Measurements from ENCODE around the gene ZNF117. TPM values are rescaled to one million over a fixed set of nuclear protein-coding genes. Genes with fewer than 3 reads are reported as not detected.
"Not testable (repeated sequence)": the region's sequence is repeated elsewhere in the genome, so short reads cannot be mapped to it uniquely, and the experiment has no call there.

ZNF117 gene
- total RNA-seq, 1 donor from 2014 or later: 30.2 TPM

GRCh38 chr7:64997164-64997908 lies 6.5 kb upstream of the ZNF117 start:
- no peak for DNase-seq (ENCODE audit: low spot score)

- DNase-seq (ENCODE audit: low spot score): no peak
Observed at GRCh38 chr7:64996305-64996704, 5.5 kb upstream of the ZNF117 start.

- DNase-seq (ENCODE audit: low spot score): no peak
Observed at GRCh38 chr7:64993901-64994300, 3.1 kb upstream of the ZNF117 start.

DNA sequence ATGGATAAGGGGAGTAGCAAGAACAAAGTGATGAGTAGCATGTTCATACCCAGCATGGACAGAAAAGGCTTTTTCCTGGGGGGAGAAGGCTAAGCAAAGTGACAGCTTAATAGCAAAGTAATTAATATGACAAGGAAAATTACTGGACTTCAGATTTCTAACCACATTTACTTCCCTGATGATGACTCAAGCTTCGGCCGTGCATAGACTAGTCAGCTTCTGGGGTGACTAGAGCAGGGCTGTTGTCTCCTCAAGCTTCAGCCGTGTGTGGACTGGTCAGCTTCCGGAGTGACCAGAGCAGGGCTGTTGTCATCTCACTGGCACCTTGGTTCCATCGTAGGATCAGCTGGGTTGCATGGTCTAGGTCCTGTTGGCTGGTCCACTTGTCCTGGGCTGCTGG lies 2.1 kb upstream of the ZNF117 start:
- no peak for DNase-seq (ENCODE audit: low spot score)

DNA sequence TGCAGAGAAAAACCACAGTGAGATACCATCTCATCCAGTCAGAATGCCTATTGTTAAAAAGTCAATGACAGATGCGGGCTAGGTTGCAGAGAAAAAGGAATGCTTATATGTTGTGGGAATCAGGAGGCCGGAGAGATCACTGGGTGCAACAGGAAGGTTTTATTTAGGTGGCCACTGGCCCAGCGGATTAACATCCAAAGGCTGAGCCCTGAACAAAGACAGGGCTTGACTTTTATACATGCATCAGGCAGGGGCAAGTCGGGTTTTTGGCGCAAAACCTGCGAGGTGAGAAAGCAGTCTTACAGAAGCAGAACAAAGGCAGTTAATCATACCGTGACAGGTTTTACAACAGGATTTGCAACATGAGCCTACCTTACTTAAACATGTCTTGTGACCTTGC lies 620 bp downstream of the ZNF117 start:
- no peak for DNase-seq (ENCODE audit: low spot score)

DNA sequence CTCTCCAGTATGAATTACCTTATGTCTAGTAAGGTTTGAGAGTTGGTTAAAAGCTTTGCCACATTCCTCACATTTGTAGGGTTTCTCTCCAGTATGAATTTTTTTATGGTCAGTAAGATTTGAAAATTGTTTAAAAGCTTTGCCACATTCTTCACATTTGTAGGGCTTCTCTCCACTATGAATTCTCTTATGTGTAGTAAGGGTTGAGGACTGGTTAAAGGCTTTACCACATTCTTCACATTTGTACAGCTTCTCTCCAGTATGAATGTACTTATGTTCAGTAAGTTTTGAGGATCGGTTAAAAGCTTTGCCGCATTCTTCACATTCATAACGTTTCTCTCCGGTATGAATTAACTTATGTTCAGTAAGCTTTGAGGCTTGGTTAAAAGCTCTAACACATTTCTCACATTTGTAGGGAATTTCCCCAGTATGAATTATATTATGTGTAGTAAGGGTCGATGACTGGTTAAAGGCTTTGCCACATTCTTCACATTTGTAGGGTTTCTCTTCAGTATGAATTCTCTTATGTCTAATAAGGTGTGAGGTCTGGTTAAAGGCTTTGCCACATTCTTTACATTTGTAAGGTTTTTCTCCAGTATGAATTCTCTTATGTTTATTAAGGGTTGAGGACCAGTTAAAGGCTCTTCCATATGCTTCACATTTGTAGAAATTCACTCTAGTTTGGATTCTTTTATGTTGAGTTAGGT lies 12.2 kb downstream of the ZNF117 start:
- DNase-seq (ENCODE audit: low spot score): no peak

DNA sequence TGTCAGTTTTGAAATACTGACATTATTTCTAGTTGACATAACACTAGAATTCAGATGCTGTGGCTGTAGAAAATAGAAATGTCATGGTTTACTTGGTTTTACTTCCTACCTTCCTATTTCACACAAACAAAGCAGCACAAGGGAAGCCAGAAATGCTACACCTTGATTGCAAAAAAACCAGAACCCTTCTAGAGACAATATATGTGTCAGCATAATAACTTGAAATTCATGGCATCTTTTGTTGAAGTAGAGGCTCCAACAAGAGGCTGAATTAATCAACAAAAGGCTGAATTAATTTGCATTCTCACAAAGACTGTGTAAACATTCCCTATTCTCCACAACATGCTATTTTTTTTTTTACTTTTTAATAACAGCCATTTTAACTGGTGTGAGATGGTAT lies 25.2 kb downstream of the ZNF117 start:
- no peak for DNase-seq (ENCODE audit: low spot score)

DNA sequence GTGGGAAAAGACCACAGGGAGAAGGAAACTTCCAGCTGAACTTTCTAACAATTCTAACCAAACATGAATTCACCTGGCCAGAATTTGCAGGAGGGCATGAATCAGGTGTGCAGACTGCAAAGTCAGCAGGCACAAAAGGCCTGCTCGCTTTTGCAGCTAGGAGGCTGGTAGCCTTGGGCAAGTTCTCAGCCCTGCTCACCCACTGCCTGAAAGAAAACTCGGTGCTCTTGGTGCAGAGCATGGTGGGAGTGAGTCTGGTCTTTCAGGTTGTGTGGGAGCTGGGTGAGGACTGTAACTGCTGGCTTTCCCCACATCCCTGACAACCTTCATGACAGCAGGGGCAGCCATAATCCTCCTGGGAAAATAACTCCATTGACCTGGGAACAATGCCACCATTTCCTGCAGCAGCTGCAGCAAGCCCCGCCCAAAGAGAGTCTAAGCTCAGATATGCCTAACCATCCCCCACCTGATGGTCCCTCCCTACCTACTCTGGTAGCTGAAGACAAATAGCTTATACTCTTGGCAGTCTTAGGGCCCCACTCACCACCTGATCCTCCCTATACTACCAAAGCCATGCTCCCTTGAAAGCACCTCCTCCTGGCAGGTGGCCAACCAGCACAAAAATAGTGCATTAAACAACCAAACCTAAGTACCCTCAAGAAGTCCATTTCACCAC lies 31.6 kb downstream of the ZNF117 start:
- no peak for DNase-seq (ENCODE audit: low spot score)

DNA sequence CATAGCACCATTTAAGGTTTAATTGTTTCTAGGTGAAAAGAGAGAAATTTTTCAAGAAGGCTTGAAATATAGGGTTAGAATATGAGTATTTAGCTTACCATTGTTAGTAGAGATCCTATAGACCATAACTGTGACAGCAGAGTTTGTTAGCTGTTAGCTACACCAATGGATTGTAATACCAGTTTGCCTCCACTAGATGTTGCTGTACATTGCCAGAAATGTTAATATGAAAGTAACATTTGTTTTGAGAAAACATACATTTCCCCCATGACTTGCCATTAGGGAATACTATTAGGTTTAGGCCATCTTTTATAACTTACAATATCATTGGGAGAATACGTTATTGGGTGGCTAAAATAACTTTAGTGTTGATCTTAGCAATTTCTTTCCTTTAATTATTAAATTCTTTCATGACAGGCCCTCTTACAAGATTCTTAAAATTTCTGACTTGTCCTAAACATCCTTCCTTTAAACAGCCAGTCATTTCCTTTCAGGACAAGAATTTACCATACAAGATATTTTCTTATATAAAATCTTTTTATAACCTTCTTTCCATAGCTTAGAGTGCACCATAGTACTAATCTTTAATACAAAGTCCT lies 39.5 kb downstream of the ZNF117 start:
- no peak for DNase-seq (ENCODE audit: low spot score)

- not testable (repeated sequence) for DNase-seq (ENCODE audit: low spot score)
Observed at GRCh38 chr7:64950673-64951072, 40.2 kb downstream of the ZNF117 start.

DNA sequence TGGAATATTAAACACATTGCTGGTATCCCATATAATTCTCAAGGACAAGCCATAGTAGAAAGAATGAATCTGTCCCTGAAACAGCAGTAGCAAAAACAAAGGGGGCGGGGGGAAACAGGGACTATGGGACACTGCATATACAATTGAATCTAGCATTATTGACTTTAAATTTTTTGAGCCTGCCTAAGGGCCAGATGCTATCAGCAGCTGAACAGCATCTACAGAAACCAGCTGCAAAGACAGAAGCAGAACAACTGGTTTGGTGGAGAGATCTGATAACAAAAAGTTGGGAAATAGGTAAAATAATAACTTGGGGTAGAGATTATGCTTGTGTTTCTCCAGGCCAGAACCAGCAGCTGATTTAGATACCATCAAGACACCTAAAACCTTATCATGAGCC lies 42.1 kb downstream of the ZNF117 start:
- DNase-seq (ENCODE audit: low spot score): not testable (repeated sequence)

DNA sequence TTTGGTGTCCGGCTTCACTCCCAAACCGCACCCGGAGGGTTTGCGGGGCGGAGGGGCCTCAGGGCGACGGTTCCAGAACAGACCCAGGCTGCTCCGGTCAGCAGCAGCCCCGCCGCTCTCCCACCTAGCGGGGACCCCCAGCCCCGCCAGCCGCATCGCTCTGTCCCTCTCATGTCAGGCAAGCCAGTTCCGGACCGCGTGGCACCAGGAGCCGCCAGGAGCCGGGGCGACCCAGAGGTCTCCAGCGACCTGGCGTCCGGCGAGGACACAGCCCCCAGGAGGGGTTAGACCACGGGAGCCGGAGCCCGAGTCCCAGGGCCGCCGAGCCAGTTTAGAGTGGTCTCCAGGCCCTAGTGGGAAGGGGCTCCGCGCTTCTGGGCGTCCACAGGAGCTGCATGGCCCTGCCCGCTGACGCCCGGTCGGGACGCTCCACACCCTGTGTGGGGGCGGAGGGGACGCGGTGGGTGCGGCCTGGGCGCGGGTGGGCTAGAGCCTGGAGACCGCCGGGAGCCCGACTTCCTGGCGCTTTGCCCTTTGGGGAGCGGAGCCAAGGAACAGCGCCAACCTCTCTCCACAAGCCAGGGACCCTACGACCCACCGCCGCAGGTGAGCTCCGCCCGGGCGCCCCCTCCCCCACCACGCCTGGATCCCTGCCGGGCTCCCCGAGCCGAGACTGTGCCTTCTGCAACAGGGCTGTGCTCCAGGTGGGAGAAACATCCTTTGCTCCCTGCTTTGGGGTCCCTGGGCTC lies 43.4 kb downstream of the ZNF117 start:
- no peak for DNase-seq (ENCODE audit: low spot score)

- no peak for DNase-seq (ENCODE audit: low spot score)
Observed at GRCh38 chr7:64946772-64947171, 44.1 kb downstream of the ZNF117 start.

GRCh38 chr7:64945503-64946175 lies 45.2 kb downstream of the ZNF117 start:
- no peak for DNase-seq (ENCODE audit: low spot score)

DNA sequence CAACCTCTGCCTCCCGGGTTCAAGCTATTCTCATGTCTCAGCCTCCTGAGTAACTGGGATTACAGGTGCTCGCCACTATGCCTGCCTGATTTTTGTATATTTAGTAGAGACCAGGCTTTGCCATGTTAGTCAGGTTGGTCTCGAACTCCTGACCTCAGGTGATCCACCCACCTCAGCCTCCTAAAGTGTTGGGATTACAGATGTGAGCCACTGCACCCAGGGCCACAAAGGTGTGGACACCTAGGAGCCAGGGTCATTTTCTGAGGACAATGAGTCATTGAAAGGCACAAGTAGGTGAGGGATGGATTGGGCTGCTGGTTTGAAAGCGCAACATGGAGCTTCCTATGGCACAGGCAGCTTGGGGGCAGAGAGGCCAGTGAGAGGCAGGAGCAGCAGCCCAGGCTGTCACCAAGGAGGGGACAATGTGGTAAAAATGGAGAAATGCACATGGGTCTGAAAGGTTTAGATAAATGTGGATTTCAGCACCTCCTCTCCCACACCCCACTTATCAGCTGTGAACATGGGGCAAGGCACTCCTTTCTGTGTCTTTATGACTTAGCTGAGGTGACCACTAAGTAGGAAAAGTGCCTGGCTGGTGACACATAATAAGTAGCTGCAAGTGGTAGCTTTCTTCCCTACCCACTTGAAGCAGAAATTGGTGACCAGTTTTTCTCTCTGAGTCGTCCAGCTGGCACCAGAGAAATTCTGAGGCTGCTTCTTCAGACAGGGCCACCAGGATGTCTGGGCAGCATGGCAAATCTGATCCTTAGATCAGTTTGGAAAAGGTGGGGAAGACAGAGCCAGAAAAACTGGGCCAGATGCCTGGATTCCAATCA lies 46.0 kb downstream of the ZNF117 start:
- not testable (repeated sequence) for DNase-seq (ENCODE audit: low spot score)

GRCh38 chr7:64940021-64940420 lies 50.8 kb downstream of the ZNF117 start:
- DNase-seq (ENCODE audit: low spot score): not testable (repeated sequence)

DNA sequence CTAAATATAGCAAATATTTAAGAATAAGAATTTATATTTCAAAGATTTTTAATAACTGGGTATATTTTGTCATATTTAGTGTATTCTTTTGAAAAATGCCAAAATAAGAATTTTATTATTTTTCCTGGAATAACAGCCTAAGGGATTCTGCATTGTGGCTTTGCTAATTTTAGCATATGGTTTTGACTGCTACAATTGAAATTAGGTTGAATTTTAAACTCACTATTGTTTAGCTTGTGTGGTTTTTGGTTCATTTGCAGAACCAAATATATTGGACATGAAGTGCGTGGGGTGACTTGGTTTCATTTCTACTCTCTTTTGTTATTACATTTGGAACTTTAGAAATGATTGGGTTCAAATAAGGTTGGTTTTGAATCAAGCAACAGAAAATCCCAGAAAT lies 52.3 kb downstream of the ZNF117 start:
- DNase-seq (ENCODE audit: low spot score): no peak

DNA sequence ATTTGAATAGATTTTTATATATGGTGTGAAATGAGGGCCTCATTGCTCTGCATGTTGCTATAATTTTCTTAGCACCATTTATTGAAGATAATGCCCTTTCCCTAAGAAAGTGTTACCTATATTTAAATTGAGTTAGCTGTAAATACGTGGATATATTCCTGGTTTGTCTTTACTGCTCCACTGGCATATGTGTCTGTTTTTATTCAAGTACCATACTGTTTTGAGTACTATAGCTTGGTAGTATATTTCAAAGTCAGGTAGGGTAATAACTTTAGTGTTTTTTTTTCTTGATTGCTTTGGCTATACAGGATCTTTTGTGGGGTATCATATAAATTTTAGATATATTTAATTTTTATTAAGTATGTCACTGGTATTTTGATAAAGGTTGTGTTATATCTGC lies 56.4 kb downstream of the ZNF117 start:
- no peak for DNase-seq (ENCODE audit: low spot score)

DNA sequence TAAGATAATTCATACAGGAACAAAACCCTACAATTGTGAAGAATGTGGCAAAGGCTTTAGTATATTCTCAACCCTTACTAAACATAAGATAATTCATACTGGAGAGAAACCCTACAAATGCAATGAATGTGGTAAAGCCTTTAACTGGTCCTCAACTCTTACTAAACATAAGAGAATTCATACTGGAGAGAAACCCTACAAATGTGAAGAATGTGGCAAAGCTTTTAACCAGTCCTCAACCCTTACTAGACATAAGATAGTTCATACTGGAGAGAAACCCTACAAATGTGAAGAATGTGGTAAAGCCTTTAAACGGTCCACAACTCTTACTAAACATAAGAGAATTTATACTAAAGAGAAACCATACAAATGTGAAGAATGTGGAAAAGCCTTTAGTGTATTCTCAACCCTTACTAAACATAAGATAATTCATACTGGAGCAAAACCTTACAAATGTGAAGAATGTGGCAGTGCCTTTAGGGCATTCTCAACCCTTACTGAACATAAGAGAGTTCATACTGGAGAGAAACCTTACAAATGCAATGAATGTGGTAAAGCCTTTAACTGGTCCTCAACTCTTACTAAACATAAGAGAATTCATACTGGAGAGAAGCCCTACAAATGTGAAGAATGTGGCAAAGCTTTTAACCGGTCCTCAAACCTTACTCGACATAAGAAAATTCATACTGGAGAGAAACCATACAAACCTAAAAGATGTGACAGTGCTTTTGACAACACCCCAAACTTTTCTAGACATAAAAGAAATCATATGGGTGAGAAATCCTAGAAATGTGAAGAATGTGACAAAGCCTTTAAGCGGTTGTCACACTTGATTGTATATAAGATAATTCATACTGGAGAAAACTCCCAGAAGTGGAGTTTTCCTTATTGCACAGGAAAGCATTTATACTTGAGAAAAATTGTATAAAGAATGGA lies 62.3 kb downstream of the ZNF117 start:
- not testable (repeated sequence) for DNase-seq (ENCODE audit: low spot score)

All from ureter (tissue), 1 donor.